GM12878 (cell line): Measurements from ENCODE around the gene ARHGAP26. TPM values are rescaled to one million over a fixed set of nuclear protein-coding genes. Genes with fewer than 3 reads are reported as not detected.

Source experiments
- ATAC-seq: fragments of 200-7000 bp; cut with Tn5 transposase; 3 replicates; pipeline ENCODE4 v1.9.1; 2020; ENCODE audit warnings: mild to moderate bottlenecking, moderate library complexity
- BruUV-seq: library from RNA; stranded (reverse); fragments of 400-500 nt; replicated peaks from 2 replicates; lab custom pipeline; 2021; lab: Mats Ljungman, UMichigan
- CTCF ChIA-PET: fragments of 300-600 bp; sonication (Branson Sonifier 250); formaldehyde crosslinking; extraction: SDS; loops from one replicate; lab custom pipeline; 2021; ENCODE audit warnings: inconsistent platforms; lab: Yijun Ruan, JAX
- POLR2A ChIA-PET: fragments of 350-600 bp; formaldehyde crosslinking; extraction: SDS; loops from one replicate; lab custom pipeline; 2021; ENCODE audit warnings: inconsistent platforms; lab: Charles Lee
- RAD21 ChIA-PET: fragments of 300-600 bp; sonication (Branson Sonifier 250); formaldehyde crosslinking; loops from one replicate; lab custom pipeline; 2023; ENCODE audit warnings: antibody characterized with exemption; ENCODE audit not compliant: unreplicated experiment; lab: Charles Lee
- SMC1A ChIA-PET: fragments of 300-600 bp; sonication (Branson Sonifier 250); formaldehyde crosslinking; loops from one replicate; lab custom pipeline; 2023; ENCODE audit not compliant: unreplicated experiment, uncharacterized antibody; lab: Charles Lee
- DNase-seq: peaks from one replicate; pipeline ENCODE4 v3.0.0-alpha.2; 2011; ENCODE audit warnings: low read depth, low spot score
- FAIRE-seq: peaks from 3 replicates; lab custom pipeline; 2011; peaks lifted over from hg19 to GRCh38; lab: Jason Lieb, UNC
- H2AFZ ChIP-seq: 2 replicates; pipeline ENCODE4 v1.6.0; 2011; ENCODE audit warnings: low read depth, low read length, control low read depth; ENCODE audit not compliant: control insufficient read depth
- H3K27ac ChIP-seq: 2 replicates; pipeline ENCODE4 v1.5.1; 2011; ENCODE audit warnings: control low read depth; ENCODE audit not compliant: control insufficient read depth, insufficient read depth
- H3K27me3 ChIP-seq, 2 experiments: replicated peaks in 1 of 2; 2 replicates each; pipeline versions ENCODE4 v1.6.0 to v1.6.1; 2011; ENCODE audit warnings: low read length in 1 of 2; ENCODE audit not compliant: control insufficient read depth in 2 of 2, insufficient read depth in 2 of 2
- H3K36me3 ChIP-seq, 2 experiments: 2 replicates each; pipeline ENCODE4 v1.5.1; 2011; ENCODE audit warnings: low read length in 1 of 2; ENCODE audit not compliant: control insufficient read depth in 2 of 2, insufficient read depth in 2 of 2
- H3K4me1 ChIP-seq: 2 replicates; pipeline ENCODE4 v1.6.1; 2011; ENCODE audit warnings: mild to moderate bottlenecking, low read length, moderate library complexity, mixed read lengths; ENCODE audit not compliant: control insufficient read depth, insufficient read depth
- H3K4me2 ChIP-seq: 2 replicates; pipeline ENCODE4 v1.6.0; 2011; ENCODE audit warnings: control low read depth; ENCODE audit not compliant: control insufficient read depth, insufficient read depth
- H3K4me3 ChIP-seq: fragments of 200-600 bp; sonication (generic); 2 replicates; pipeline ENCODE4 v1.5.1; 2016
- H3K79me2 ChIP-seq: 2 replicates; pipeline ENCODE4 v1.6.0; 2011; ENCODE audit warnings: low read length; ENCODE audit not compliant: control insufficient read depth, insufficient read depth
- H3K9ac ChIP-seq: 2 replicates; pipeline ENCODE4 v1.8.0; 2011; ENCODE audit warnings: low read length, control low read depth, mixed read lengths; ENCODE audit not compliant: control insufficient read depth, insufficient read depth
- H3K9me3 ChIP-seq: replicated peaks from 3 replicates; pipeline ENCODE4 v1.5.1; 2011; ENCODE audit warnings: mild to moderate bottlenecking, low read length; ENCODE audit not compliant: control insufficient read depth, insufficient read depth
- H4K20me1 ChIP-seq: 2 replicates; pipeline ENCODE4 v1.6.0; 2011; ENCODE audit not compliant: control insufficient read depth, insufficient read depth
- ATF7 ChIP-seq: fragments of 450-650 bp; IDR thresholded peaks from 2 replicates; pipeline ENCODE4 v1.6.1; 2016; ENCODE audit warnings: low read depth, mild to moderate bottlenecking
- BHLHE40 ChIP-seq, 2 experiments: fragments of 450-650 bp in 1 of 2; IDR thresholded peaks; 2 replicates each; pipeline ENCODE4 v1.6.1; 2011 to 2017; ENCODE audit warnings: low read depth in 2 of 2, borderline replicate concordance in 1 of 2, improper control_type of control experiment in 1 of 2, low read length in 1 of 2, mild to moderate bottlenecking in 1 of 2
- CEBPB ChIP-seq, 2 experiments: fragments of 150-350 bp in 1 of 2; IDR thresholded peaks; 2 replicates each; pipeline ENCODE4 v1.6.1; 2012 to 2014; ENCODE audit warnings: low read depth in 2 of 2, low read length in 2 of 2, borderline replicate concordance in 1 of 2, inconsistent platforms in 1 of 2
- EGR1 ChIP-seq, 2 experiments: IDR thresholded peaks; 1 replicate in 1 of 2; 2 replicates in 1 of 2; pipeline ENCODE4 v1.6.1; 2011 to 2012; ENCODE audit warnings: low read depth in 2 of 2, low read length in 2 of 2, borderline replicate concordance in 1 of 2, mild to moderate bottlenecking in 1 of 2, moderate library complexity in 1 of 2
- HDAC6 ChIP-seq: fragments of 200-600 bp; sonication (generic); IDR thresholded peaks from one replicate; pipeline ENCODE4 v1.8.0; 2017; ENCODE audit warnings: antibody characterized with exemption; ENCODE audit not compliant: unreplicated experiment
- IKZF1 ChIP-seq: fragments of 450-650 bp; conservative IDR thresholded peaks from 2 replicates; pipeline ENCODE4 v1.6.1; 2017; ENCODE audit warnings: antibody characterized with exemption, mild to moderate bottlenecking
- IKZF2 ChIP-seq, 2 experiments: fragments of 450-650 bp; IDR thresholded peaks; 2 replicates each; pipeline ENCODE4 v1.6.1; 2017; ENCODE audit warnings: mild to moderate bottlenecking in 2 of 2, moderate library complexity in 2 of 2
- JUND ChIP-seq: IDR thresholded peaks from 2 replicates; pipeline ENCODE4 v1.6.1; 2012; ENCODE audit warnings: low read depth, mild to moderate bottlenecking, low read length, improper control_type of control experiment, moderate library complexity
- KLF5 ChIP-seq: fragments of 450-650 bp; IDR thresholded peaks from 2 replicates; pipeline ENCODE4 v1.6.1; 2014; ENCODE audit warnings: mild to moderate bottlenecking; ENCODE audit not compliant: partially characterized antibody
- LARP7 ChIP-seq: fragments of 450-650 bp; IDR thresholded peaks from 2 replicates; pipeline ENCODE4 v1.6.1; 2017; ENCODE audit warnings: mild to moderate bottlenecking
- MTA2 ChIP-seq: fragments of 450-650 bp; IDR thresholded peaks from 2 replicates; pipeline ENCODE4 v1.6.1; 2016; ENCODE audit warnings: low read depth, mild to moderate bottlenecking, moderate library complexity
- MYC ChIP-seq: IDR thresholded peaks from 2 replicates; pipeline ENCODE4 v1.6.1; 2011; ENCODE audit warnings: mild to moderate bottlenecking, low read length, moderate library complexity, inconsistent platforms; ENCODE audit not compliant: insufficient read depth, insufficient replicate concordance, insufficient read length, severe bottlenecking
- NFXL1 ChIP-seq: fragments of 450-650 bp; IDR thresholded peaks from 2 replicates; pipeline ENCODE4 v1.6.1; 2017; ENCODE audit warnings: antibody characterized with exemption, mild to moderate bottlenecking, borderline replicate concordance
- NFYA ChIP-seq: IDR thresholded peaks from 2 replicates; pipeline ENCODE4 v1.6.1; 2011; ENCODE audit warnings: low read depth, mild to moderate bottlenecking, low read length, improper control_type of control experiment, borderline replicate concordance
- RUNX3 ChIP-seq: IDR thresholded peaks from 2 replicates; pipeline ENCODE4 v1.6.1; 2012; ENCODE audit warnings: low read length, inconsistent platforms
- WGBS: methylation state at CpG from one replicate; pipeline ENCODE4 v1.1.6; 2016; ENCODE audit warnings: low lambda C conversion rate; ENCODE audit not compliant: insufficient replicate concordance, insufficient coverage; ENCODE audit errors: missing lambda C conversion rate; 5-methylcytosine and 5-hydroxymethylcytosine counted together
- in situ Hi-C: fragments of 300-500 bp; cut with MboI; formaldehyde crosslinking; loops from 9 replicates; pipeline ENCODE4 v1.14.3; 2018; ENCODE audit warnings: mixed read lengths
- intact Hi-C: fragments of 100-400 bp; cut with micrococcal nuclease; formaldehyde crosslinking; loops from one replicate; pipeline ENCODE4 v1.14.2; 2022; ENCODE audit not compliant: unreplicated experiment
- polyA plus RNA-seq, 11 experiments: library from polyadenylated mRNA; depleted of rRNA in 4 of 11; unstranded in 6 of 11; stranded (reverse) in 5 of 11; fragments of >200 nt; fragmentation: Nextera tagmentation in 4 of 11; fragmentation: Illumina TruSeq in 1 of 11; extraction: Ambion mirVana in 4 of 11; extraction: Trizol in 1 of 11; gene quantifications; 1 replicate in 1 of 11; 2 replicates in 10 of 11; pipeline versions ENCODE4 v1.2.1 to v1.2.3, GENCODE V29; 2011 to 2016; ENCODE audit warnings: inconsistent platforms in 2 of 11, missing spikeins in 2 of 11, low read depth in 1 of 11
- total RNA-seq, 4 experiments: library from RNA; depleted of rRNA in 3 of 4; stranded (reverse); fragments of >200 nt in 3 of 4; fragmentation: Illumina TruSeq in 1 of 4; extraction: Trizol in 1 of 4; gene quantifications; 2 replicates each; pipeline versions ENCODE4 v1.2.1 to v1.2.3, GENCODE V29; 2013 to 2021
- TF ChIP-seq, protein P1 (sequence below): IDR thresholded peaks from 2 replicates; pipeline ENCODE4 v1.6.1; 2012; ENCODE audit warnings: low read depth, low read length, improper control_type of control experiment
- TF ChIP-seq, protein P2 (sequence below): fragments of 450-650 bp; IDR thresholded peaks from 2 replicates; pipeline ENCODE4 v1.6.1; 2017; ENCODE audit warnings: mild to moderate bottlenecking, moderate library complexity

ARHGAP26 gene
- total and polyA plus RNA-seq, 10 of the 15 experiments (the other 5 are each of a cell fraction or from before 2014, with no cell fraction given): 9.4 to 41.5 (median 19.3) TPM

DNA sequence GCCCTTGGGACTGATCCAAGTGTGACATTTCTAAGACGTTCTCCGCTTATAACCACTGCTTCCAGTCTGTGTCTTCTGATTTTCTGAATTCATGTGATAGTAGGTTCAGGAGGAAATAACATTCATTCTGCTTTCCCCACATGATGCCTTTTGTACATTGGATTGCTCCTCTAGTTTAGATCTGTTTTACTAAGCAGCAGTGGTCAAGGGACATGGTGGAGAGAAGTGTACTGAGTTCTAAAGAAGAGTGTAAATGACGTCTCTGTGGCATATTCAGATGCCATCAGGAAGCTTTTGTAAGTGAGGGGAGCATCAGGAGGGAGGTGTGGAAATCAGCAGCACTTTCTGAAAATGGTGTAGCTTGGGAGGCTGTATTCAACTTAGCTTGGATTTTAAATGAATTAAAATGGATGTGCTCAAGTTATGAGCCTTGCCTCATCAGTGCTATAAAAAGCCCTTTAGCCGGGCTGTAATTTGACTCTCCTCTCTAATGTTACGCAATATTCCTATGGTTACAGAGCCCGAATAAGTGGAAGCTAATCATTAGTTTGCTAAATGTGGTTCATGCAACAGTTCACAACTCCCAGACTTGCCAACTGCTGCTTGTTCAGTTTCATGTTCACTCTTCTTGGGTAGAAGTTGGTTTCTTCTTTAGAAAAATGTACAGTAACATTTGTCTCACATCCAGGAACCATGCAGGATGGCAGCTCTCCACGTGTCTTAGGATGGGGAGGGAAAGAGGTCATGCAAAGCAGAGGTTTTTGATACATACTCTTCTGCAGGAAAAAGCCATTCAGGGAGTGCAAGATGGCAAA, 281.3 kb downstream of the ARHGAP26 start:
- ChIA-PET RAD21 (interaction anchor here (0.9 to 19.7 kb wide), 9 partner anchors 11 to 162 kb away, joined by 3 to 337 read pairs (median 3); no protein-coding TSS in a partner anchor), CTCF (interaction anchor here (0.8 to 3.1 kb wide), 6 partner anchors 11 to 115 kb away, joined by 3 to 14 read pairs (median 3); no protein-coding TSS in a partner anchor), POLR2A (interaction anchor here (0.6 to 6.6 kb wide), 5 partner anchors 11 to 1130 kb away, joined by 3 to 62 read pairs (median 3); no protein-coding TSS in a partner anchor), SMC1A (interaction anchor here (0.7 to 19.4 kb wide), 6 partner anchors 15 to 134 kb away, joined by 3 to 441 read pairs (median 48); no protein-coding TSS in a partner anchor)
- Histone ChIP-seq H3K4me1 (peaks cover 38% of the 10 kb centered on the region), H3K9me3 (no peaks in the 10 kb centered on the region), H3K9ac (no peak overlapping the region), H2AFZ (peak overlapping the region; percentile 38; the same call in 1 of the 2 replicates), H4K20me1 (no peaks in the 10 kb centered on the region), H3K4me2 (no peak overlapping the region; the same call in 1 of the 2 replicates), H3K4me3 (no peak overlapping the region), H3K27ac (no peak overlapping the region; the same call in 1 of the 2 replicates), H3K36me3 (peaks cover 0 to 1% of the 10 kb centered on the region in 2 experiments; a peak in 1 of 4 replicates), H3K27me3 (no peaks in the 10 kb centered on the region), H3K79me2 (peaks cover 35% of the 10 kb centered on the region)
- intact Hi-C loops (loop anchor here (10.0 kb wide), 1 partner anchor 47 kb away; no protein-coding TSS in a partner anchor), in situ Hi-C loops (no loop called here)
- peak; percentile 10 for ATAC-seq
- BruUV-seq: no TSS peak
- DNase-seq: no peak
- FAIRE-seq: no peak
- WGBS: 40% methylated on average over 7 of the region's 7 CpGs
- TF ChIP-seq RUNX3: peak; percentile 5; the same call in 1 of the 2 replicates
- peak; percentile 34 to 69; a peak in 2 of 4 replicates for TF ChIP-seq CEBPB (IDR thresholded peaks at IDR 0.05; ENCODE audit: borderline replicate concordance in 1 of 2, low read depth in 2 of 2, low read length in 2 of 2)
- TF ChIP-seq NFYA: no peak
- no peak for TF ChIP-seq BHLHE40 (IDR thresholded peaks at IDR 0.05; ENCODE audit: borderline replicate concordance in 1 of 2, low read depth in 2 of 2, low read length in 1 of 2)
- no peak for TF ChIP-seq JUND
- TF ChIP-seq, protein P1, sequence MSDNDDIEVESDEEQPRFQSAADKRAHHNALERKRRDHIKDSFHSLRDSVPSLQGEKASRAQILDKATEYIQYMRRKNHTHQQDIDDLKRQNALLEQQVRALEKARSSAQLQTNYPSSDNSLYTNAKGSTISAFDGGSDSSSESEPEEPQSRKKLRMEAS: no peak
- TF ChIP-seq KLF5: no peak
- TF ChIP-seq EGR1 (IDR thresholded peaks at IDR 0.05; ENCODE audit: borderline replicate concordance in 1 of 2, low read depth in 2 of 2, low read length in 2 of 2): no peak
- 0 out of 2 replicates have a peak, but pooled peaks have one; percentile 11 for TF ChIP-seq ATF7
- TF ChIP-seq MTA2: peak; percentile 35; the same call in 1 of the 2 replicates
- 0 out of 4 replicates have a peak, but pooled peaks have one; percentile 14 to 38 for TF ChIP-seq IKZF2 (IDR thresholded peaks at IDR 0.05)
- TF ChIP-seq MYC: no peak
- TF ChIP-seq, protein P2, sequence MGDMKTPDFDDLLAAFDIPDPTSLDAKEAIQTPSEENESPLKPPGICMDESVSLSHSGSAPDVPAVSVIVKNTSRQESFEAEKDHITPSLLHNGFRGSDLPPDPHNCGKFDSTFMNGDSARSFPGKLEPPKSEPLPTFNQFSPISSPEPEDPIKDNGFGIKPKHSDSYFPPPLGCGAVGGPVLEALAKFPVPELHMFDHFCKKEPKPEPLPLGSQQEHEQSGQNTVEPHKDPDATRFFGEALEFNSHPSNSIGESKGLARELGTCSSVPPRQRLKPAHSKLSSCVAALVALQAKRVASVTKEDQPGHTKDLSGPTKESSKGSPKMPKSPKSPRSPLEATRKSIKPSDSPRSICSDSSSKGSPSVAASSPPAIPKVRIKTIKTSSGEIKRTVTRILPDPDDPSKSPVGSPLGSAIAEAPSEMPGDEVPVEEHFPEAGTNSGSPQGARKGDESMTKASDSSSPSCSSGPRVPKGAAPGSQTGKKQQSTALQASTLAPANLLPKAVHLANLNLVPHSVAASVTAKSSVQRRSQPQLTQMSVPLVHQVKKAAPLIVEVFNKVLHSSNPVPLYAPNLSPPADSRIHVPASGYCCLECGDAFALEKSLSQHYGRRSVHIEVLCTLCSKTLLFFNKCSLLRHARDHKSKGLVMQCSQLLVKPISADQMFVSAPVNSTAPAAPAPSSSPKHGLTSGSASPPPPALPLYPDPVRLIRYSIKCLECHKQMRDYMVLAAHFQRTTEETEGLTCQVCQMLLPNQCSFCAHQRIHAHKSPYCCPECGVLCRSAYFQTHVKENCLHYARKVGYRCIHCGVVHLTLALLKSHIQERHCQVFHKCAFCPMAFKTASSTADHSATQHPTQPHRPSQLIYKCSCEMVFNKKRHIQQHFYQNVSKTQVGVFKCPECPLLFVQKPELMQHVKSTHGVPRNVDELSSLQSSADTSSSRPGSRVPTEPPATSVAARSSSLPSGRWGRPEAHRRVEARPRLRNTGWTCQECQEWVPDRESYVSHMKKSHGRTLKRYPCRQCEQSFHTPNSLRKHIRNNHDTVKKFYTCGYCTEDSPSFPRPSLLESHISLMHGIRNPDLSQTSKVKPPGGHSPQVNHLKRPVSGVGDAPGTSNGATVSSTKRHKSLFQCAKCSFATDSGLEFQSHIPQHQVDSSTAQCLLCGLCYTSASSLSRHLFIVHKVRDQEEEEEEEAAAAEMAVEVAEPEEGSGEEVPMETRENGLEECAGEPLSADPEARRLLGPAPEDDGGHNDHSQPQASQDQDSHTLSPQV: peak; percentile 63; the same call in 1 of the 2 replicates
- TF ChIP-seq HDAC6: no peak
- TF ChIP-seq IKZF1: peak; percentile 30; the same call in 1 of the 2 replicates
- no peak for TF ChIP-seq NFXL1
- TF ChIP-seq LARP7: no peak
